Measurements from ENCODE around the gene FOXP1.

DNA sequence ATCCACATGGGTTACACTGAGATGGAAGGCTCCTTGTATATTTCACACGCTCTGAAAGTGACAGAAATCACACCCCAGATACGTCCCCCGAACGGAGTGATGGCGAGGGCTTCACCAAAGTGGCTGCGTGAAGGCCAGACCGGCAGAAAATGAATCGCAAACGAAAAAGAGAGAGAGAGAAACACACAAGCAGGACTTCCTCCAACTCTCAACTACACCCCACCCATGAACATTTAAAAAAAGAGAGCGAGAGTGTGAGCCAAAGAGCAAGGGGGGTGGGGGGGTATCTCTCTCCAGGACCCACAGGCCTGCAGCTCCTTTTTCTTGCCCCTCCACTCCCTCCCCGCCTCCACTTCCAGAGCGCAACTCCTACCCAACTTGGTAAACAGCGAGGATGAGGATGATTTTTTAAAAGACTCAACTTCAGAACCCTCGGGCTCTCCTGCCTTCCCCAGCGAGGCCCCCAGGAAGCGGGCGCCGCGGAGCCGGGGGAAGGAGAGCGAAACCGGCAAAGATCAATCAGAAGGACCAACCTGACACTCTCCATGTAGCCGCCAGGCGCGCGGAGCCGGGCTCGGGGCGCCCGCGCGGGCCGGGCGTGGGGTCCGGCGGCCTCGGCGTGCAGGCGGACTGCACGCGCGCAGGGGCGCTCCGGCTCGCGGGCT, 519.1 kb downstream of the FOXP1 start:
- no peak for TF ChIP-seq CTCF (IDR thresholded peaks at IDR 0.05; ENCODE audit: poor library complexity)
- no peak for TF ChIP-seq EZH2phosphoT487 (IDR thresholded peaks at IDR 0.05; ENCODE audit: low read depth, severe bottlenecking, unreplicated experiment)
- TF ChIP-seq EZH2 (IDR thresholded peaks at IDR 0.05; ENCODE audit: borderline replicate concordance) = no peak
